Measurements from ENCODE around the gene TSHZ3. TPM values are rescaled to one million over a fixed set of nuclear protein-coding genes. Genes with fewer than 3 reads are reported as not detected.

TSHZ3 gene
- polyA plus RNA-seq, 1 experiment: 10.9 TPM

GRCh38 chr19:31276831-31277230 lies 72.4 kb downstream of the TSHZ3 start:
- POLR2A ChIA-PET: no interaction called here
- Histone ChIP-seq H3K27ac (ENCODE audit: low read depth, low read length) (no peak overlapping the region), H3K9me3 (ENCODE audit: control insufficient read depth, insufficient read depth, low read length) (no peaks in the 10 kb centered on the region; the same call in 1 of the 2 replicates), H3K4me3 (ENCODE audit: low read depth, low read length) (no peak overlapping the region), H3K27me3 (ENCODE audit: control insufficient read depth, insufficient read depth, low read length) (no peaks in the 10 kb centered on the region)
- CTCF ChIA-PET: no interaction called here
- TF ChIP-seq, protein P1, sequence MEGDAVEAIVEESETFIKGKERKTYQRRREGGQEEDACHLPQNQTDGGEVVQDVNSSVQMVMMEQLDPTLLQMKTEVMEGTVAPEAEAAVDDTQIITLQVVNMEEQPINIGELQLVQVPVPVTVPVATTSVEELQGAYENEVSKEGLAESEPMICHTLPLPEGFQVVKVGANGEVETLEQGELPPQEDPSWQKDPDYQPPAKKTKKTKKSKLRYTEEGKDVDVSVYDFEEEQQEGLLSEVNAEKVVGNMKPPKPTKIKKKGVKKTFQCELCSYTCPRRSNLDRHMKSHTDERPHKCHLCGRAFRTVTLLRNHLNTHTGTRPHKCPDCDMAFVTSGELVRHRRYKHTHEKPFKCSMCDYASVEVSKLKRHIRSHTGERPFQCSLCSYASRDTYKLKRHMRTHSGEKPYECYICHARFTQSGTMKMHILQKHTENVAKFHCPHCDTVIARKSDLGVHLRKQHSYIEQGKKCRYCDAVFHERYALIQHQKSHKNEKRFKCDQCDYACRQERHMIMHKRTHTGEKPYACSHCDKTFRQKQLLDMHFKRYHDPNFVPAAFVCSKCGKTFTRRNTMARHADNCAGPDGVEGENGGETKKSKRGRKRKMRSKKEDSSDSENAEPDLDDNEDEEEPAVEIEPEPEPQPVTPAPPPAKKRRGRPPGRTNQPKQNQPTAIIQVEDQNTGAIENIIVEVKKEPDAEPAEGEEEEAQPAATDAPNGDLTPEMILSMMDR (IDR thresholded peaks at IDR 0.05; ENCODE audit: low read depth, low read length): no peak
- DNase-seq (ENCODE audit: low read depth, low spot score): no peak

- Histone ChIP-seq H3K4me3 (ENCODE audit: low read depth, low read length) (no peak overlapping the region), H3K27ac (ENCODE audit: low read depth, low read length) (no peak overlapping the region), H3K9me3 (ENCODE audit: control insufficient read depth, insufficient read depth, low read length) (no peaks in the 10 kb centered on the region; the same call in 1 of the 2 replicates), H3K27me3 (ENCODE audit: control insufficient read depth, insufficient read depth, low read length) (no peaks in the 10 kb centered on the region)
- CTCF ChIA-PET: no interaction called here
- DNase-seq (ENCODE audit: low read depth, low spot score): no peak
- POLR2A ChIA-PET: no interaction called here
- TF ChIP-seq, protein P1 (IDR thresholded peaks at IDR 0.05; ENCODE audit: low read depth, low read length): no peak
These were observed 74.2 kb downstream of the TSHZ3 start for GRCh38 chr19:31275068-31275334.

GRCh38 chr19:31274251-31275067 lies 74.8 kb downstream of the TSHZ3 start:
- TF ChIP-seq, protein P1 (IDR thresholded peaks at IDR 0.05; ENCODE audit: low read depth, low read length): no peak
- no peaks in the 10 kb centered on the region for H3K27me3 ChIP-seq (ENCODE audit: control insufficient read depth, insufficient read depth, low read length)
- ChIA-PET CTCF (interaction anchor here (1.2 kb wide), 1 partner anchor 64 kb away, joined by 4 read pairs; no protein-coding TSS in a partner anchor), POLR2A (no interaction called here)
- no peak overlapping the region for H3K27ac ChIP-seq (ENCODE audit: low read depth, low read length)
- H3K9me3 ChIP-seq (ENCODE audit: control insufficient read depth, insufficient read depth, low read length): no peaks in the 10 kb centered on the region; the same call in 1 of the 2 replicates
- H3K4me3 ChIP-seq (ENCODE audit: low read depth, low read length): no peak overlapping the region
- no peak for DNase-seq (ENCODE audit: low read depth, low spot score)

DNA sequence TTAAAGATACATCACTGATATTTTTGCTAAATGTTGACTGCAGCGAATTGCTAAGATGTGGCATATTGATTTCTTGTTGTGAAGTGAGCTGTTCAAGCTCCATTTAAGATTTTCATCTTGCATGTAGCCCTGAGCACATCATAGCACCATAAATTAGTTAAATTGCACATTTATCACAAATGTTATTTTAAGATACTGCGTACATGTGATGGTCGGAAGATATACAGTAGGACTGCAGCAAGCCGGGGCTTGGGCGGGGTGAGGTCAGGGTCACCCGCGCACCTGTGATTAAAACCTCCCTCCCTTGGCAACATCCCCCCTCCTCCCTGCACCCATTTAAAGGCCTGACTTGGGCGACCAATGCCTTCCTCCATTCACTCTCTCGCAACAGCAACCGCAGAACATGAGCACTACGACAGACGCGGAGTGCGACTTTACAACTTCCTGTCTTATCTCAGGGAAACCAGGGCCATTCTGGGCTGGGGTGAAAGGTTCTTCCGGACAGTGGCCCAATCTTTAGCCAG lies 76.6 kb downstream of the TSHZ3 start:
- H3K4me3 ChIP-seq (ENCODE audit: low read depth, low read length): no peak overlapping the region
- TF ChIP-seq, protein P1 (IDR thresholded peaks at IDR 0.05; ENCODE audit: low read depth, low read length): no peak
- no peaks in the 10 kb centered on the region for H3K27me3 ChIP-seq (ENCODE audit: control insufficient read depth, insufficient read depth, low read length)
- H3K9me3 ChIP-seq (ENCODE audit: control insufficient read depth, insufficient read depth, low read length): no peaks in the 10 kb centered on the region; the same call in 1 of the 2 replicates
- CTCF ChIA-PET: interaction anchor here (1.9 kb wide), 1 partner anchor 218 kb away, joined by 6 read pairs; no protein-coding TSS in a partner anchor
- no peak overlapping the region for H3K27ac ChIP-seq (ENCODE audit: low read depth, low read length)
- DNase-seq (ENCODE audit: low read depth, low spot score): no peak
- POLR2A ChIA-PET: no interaction called here

GRCh38 chr19:31271306-31271911 lies 77.8 kb downstream of the TSHZ3 start:
- POLR2A ChIA-PET: interaction anchor here (1.1 kb wide), 1 partner anchor 68 kb away, joined by 4 read pairs; no protein-coding TSS in a partner anchor
- CTCF ChIA-PET: interaction anchor here (0.7 to 1.9 kb wide), 2 partner anchors 29 to 217 kb away, joined by 4 to 6 read pairs; no protein-coding TSS in a partner anchor
- no peak overlapping the region for H3K4me3 ChIP-seq (ENCODE audit: low read depth, low read length)
- no peaks in the 10 kb centered on the region for H3K27me3 ChIP-seq (ENCODE audit: control insufficient read depth, insufficient read depth, low read length)
- H3K27ac ChIP-seq (ENCODE audit: low read depth, low read length): no peak overlapping the region
- DNase-seq (ENCODE audit: low read depth, low spot score): no peak
- TF ChIP-seq, protein P1 (IDR thresholded peaks at IDR 0.05; ENCODE audit: low read depth, low read length): no peak
- no peaks in the 10 kb centered on the region for H3K9me3 ChIP-seq (ENCODE audit: control insufficient read depth, insufficient read depth, low read length)

All from AG04450 (cell line).